SJSA1 (cell line): ENCODE data around the gene PKMYT1. TPM values are rescaled to one million over a fixed set of nuclear protein-coding genes. Genes with fewer than 3 reads are reported as not detected.

Experiments
- DNase-seq, 2 experiments: peaks; one replicate each; pipeline ENCODE4 v3.0.0-alpha.2; 2015 to 2020; ENCODE audit warnings: low spot score in 2 of 2, low read depth in 1 of 2
- H3K27ac ChIP-seq: fragments of 250-450 bp; sonication (Bioruptor Pico); 2 replicates; pipeline ENCODE4 v1.5.1; 2020; ENCODE audit warnings: mild to moderate bottlenecking, moderate library complexity
- H3K27me3 ChIP-seq: fragments of 250-450 bp; sonication (Bioruptor Pico); replicated peaks from 2 replicates; pipeline ENCODE4 v1.5.1; 2020; ENCODE audit warnings: mild to moderate bottlenecking, moderate library complexity
- H3K36me3 ChIP-seq: fragments of 250-450 bp; sonication (Bioruptor Pico); 2 replicates; pipeline ENCODE4 v1.5.1; 2020; ENCODE audit warnings: mild to moderate bottlenecking
- H3K4me1 ChIP-seq: fragments of 250-450 bp; sonication (Bioruptor Pico); replicated peaks from 2 replicates; pipeline ENCODE4 v1.6.1; 2021; ENCODE audit warnings: mild to moderate bottlenecking
- H3K4me3 ChIP-seq: fragments of 250-450 bp; sonication (Bioruptor Pico); 2 replicates; pipeline ENCODE4 v1.5.1; 2020; ENCODE audit warnings: mild to moderate bottlenecking
- H3K9me3 ChIP-seq: fragments of 250-450 bp; sonication (Bioruptor Pico); replicated peaks from 2 replicates; pipeline ENCODE4 v1.5.1; 2020; ENCODE audit warnings: mild to moderate bottlenecking
- total RNA-seq: library from RNA; depleted of rRNA; stranded (reverse); fragments of >200 nt; shearing (Covaris generic); gene quantifications from 2 replicates; pipeline ENCODE4 v1.2.3, GENCODE V29; 2014

Gene PKMYT1
- total RNA-seq, 1 experiment from 2014 or later = 66.4 TPM

DNA sequence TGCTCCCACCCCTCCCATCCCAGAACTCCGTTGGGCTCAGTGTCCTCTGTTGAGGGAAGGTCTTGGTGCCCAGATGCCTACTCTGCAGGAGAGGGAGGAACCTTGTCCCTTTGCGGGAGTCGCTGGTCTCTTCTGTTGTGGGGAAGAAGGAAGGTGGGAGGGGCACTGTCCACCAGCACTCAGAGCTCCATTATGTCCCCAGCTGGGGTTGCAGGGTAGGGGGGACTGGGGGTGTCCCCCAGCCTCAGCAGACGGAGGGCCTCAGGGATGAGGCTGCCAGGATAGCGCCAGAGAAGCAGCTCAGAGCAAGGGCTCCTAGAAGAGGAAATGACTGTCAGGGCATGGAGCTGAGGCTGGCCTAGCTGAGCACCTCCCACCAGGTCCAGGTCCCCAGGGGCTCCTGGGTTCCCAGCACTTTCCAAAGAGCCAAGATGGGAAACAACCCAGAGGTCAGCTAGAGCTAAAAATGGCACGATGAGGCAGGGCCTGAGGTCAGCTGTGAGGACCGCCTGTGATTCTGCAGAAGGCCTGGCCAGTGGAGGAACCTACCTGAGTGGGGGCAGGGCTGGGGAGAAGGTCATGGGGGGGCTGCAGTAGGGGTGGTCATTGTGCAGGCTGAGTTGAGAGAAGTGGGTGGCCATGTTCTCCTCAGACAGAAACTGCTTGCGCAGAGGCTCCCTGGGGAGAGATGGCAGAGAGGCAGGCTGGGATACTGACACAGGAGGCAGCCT is 42.6 kb upstream of the PKMYT1 start:
- peaks cover 65% of the 10 kb centered on the region for H3K36me3 ChIP-seq
- H3K27ac ChIP-seq = peak overlapping the region; percentile 99
- H3K27me3 ChIP-seq = no peaks in the 10 kb centered on the region
- peaks cover 27% of the 10 kb centered on the region for H3K4me1 ChIP-seq
- DNase-seq = peak in 1 of 2 experiments; percentile 52
- H3K4me3 ChIP-seq = peak overlapping the region; percentile 96
- peaks cover 6% of the 10 kb centered on the region; the same call in 1 of the 2 replicates for H3K9me3 ChIP-seq

DNA sequence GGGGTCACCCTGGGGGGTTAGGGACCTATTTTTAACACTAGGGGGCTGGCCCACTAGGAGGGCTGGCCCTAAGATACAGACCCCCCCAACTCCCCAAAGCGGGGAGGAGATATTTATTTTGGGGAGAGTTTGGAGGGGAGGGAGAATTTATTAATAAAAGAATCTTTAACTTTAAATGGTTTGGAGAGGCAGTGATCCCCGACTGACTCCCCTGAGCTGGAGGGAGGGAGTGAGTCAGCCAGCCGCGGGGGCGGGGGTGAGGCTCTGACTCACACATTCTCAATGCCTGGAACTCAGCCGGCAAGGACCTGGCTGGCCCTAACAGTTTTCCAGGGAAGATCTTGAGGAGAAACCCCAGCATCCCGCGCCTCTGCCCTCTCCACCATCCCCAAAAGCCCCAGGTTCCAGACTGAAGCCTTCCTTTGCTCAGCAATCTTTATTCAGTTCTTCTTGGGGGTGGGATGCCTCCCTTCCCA is 42.0 kb upstream of the PKMYT1 start:
- Histone ChIP-seq H3K27me3 (no peaks in the 10 kb centered on the region), H3K27ac (peak overlapping the region; percentile 99), H3K36me3 (peaks cover 61% of the 10 kb centered on the region), H3K9me3 (peaks cover 6% of the 10 kb centered on the region; the same call in 1 of the 2 replicates), H3K4me1 (peaks cover 27% of the 10 kb centered on the region), H3K4me3 (peak overlapping the region; percentile 96)
- DNase-seq = peak; percentile 97

- peak overlapping the region; percentile 96 for H3K4me3 ChIP-seq
- peaks cover 55% of the 10 kb centered on the region for H3K36me3 ChIP-seq
- DNase-seq = peak; percentile 93 to 97
- H3K27ac ChIP-seq = peak overlapping the region; percentile 99
- H3K9me3 ChIP-seq = peaks cover 6% of the 10 kb centered on the region; the same call in 1 of the 2 replicates
- peaks cover 27% of the 10 kb centered on the region for H3K4me1 ChIP-seq
- H3K27me3 ChIP-seq = no peaks in the 10 kb centered on the region
Measured at GRCh38 chr16:3021449-3022207, 41.4 kb upstream of the PKMYT1 start.

GRCh38 chr16:3020604-3021448 is 40.6 kb upstream of the PKMYT1 start:
- H3K4me3 ChIP-seq = peak overlapping the region; percentile 96
- peak; percentile 96 for DNase-seq
- peaks cover 6% of the 10 kb centered on the region; the same call in 1 of the 2 replicates for H3K9me3 ChIP-seq
- peaks cover 27% of the 10 kb centered on the region for H3K4me1 ChIP-seq
- peak overlapping the region; percentile 99 for H3K27ac ChIP-seq
- no peaks in the 10 kb centered on the region for H3K27me3 ChIP-seq
- peaks cover 47% of the 10 kb centered on the region for H3K36me3 ChIP-seq

GRCh38 chr16:3020247-3020603 is 40.0 kb upstream of the PKMYT1 start, which contains the start of gene TNFRSF12A:
Gene TNFRSF12A, plus strand, starts transcription at chr16:3020368. Its CDS starts 30 bp downstream, at chr16:3020398.
- Histone ChIP-seq H3K27me3 (no peaks in the 10 kb centered on the region), H3K4me3 (peak within 1 kb of the TSS; percentile 96)
- peak; percentile 77 to 81 for DNase-seq

DNA sequence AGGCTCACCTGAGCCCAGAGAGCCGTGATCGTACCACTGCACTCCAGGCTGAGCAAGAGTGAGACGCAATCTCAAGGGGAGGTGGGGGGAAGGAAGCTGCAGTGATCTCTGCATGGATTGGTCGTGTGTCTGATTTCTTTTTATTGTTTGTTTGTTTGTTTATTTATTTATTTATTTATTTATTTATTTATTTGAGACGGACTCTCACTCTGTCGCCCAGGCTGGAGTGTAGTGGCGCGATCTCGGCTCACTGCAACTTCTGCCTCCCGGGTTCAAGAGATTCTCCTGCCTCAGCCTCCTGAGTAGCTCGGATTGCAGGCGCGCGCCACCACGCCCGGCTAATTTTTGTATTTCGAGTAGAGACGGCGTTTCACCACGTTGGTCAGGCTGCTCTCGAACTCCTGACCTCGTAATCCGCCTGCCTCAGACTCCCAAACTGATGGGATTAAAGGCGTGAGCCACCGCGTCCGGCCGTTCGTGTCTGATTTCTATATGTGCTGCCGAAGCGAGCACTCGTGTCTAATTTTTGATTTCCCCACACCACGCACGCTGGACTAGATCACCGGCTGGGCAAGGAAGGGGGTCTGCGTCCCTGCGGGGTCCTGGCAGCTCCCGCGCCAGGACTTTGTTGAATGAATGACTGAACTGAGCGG is 39.5 kb upstream of the PKMYT1 start:
- Histone ChIP-seq H3K36me3 (peaks cover 39% of the 10 kb centered on the region), H3K9me3 (peaks cover 6% of the 10 kb centered on the region; the same call in 1 of the 2 replicates), H3K27me3 (no peaks in the 10 kb centered on the region), H3K4me1 (peaks cover 27% of the 10 kb centered on the region), H3K27ac (no peak overlapping the region), H3K4me3 (peak overlapping the region; percentile 96)
- DNase-seq = peak in 1 of 2 experiments; percentile 65

More at GRCh38 chr16:3020247-3020603, 40.0 kb upstream of the PKMYT1 start, which contains the start of gene TNFRSF12A:
- Histone ChIP-seq H3K27ac (peak within 1 kb of the TSS; percentile 99), H3K4me1 (peaks cover 27% of the 10 kb centered on the region), H3K36me3 (peaks cover 41% of the 10 kb centered on the region), H3K9me3 (peaks cover 6% of the 10 kb centered on the region; the same call in 1 of the 2 replicates)

DNA sequence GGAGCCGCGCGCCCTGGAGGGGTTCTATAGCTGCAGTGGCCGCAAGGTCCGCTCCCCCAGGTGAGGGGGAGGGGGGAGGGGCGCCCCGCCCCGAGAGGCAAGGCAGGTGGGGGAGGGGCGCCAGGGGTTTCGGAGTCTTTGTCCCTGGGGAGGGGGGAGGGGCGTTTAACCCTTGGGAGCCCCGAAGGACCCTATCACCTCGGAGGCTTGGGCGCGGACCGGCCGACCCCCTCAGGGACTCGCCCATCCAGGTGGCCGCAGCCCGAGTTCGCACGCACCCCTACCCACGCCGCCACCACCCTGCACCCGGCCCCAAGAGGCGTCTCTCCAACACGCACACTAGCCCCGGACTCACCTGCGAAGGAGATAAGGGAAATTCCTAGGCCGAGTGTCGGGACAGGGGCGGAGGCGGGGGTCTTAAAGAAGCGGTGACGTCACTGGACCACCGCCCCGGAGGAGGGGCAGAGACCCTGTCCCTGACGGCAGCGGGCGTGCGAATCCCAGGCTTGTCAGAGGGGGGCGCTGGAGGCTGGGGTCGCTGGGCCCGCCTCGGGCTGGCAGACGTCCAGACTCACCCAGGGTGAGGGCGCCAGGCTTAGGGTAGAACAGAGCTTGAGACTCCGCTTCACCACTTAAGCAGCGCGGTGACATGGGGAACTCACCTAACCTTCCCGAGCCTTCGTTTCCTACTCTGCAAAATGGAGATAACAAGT is 37.7 kb upstream of the PKMYT1 start, which contains the start of gene CLDN6:
TSS of gene CLDN6 (minus strand) at position 390 of the 713 bp plus-strand sequence. CDS start 2,162 bp downstream, outside the sequence.
- Histone ChIP-seq H3K27ac (no peak within 1 kb of the TSS), H3K4me1 (peaks cover 13% of the 10 kb centered on the region), H3K27me3 (peaks cover 16% of the 10 kb centered on the region), H3K9me3 (no peaks in the 10 kb centered on the region), H3K36me3 (peaks cover 28% of the 10 kb centered on the region), H3K4me3 (no peak within 1 kb of the TSS)
- DNase-seq = no peak

GRCh38 chr16:3017344-3017743 is 37.1 kb upstream of the PKMYT1 start:
- Histone ChIP-seq H3K27me3 (peaks cover 22% of the 10 kb centered on the region), H3K36me3 (peaks cover 22% of the 10 kb centered on the region), H3K9me3 (no peaks in the 10 kb centered on the region), H3K4me1 (peaks cover 7% of the 10 kb centered on the region), H3K27ac (no peak overlapping the region), H3K4me3 (no peak overlapping the region)
- DNase-seq = no peak

GRCh38 chr16:3015865-3016521 is 35.7 kb upstream of the PKMYT1 start:
- Histone ChIP-seq H3K27ac (no peak overlapping the region), H3K9me3 (no peaks in the 10 kb centered on the region), H3K36me3 (peaks cover 8% of the 10 kb centered on the region), H3K27me3 (peaks cover 30% of the 10 kb centered on the region), H3K4me3 (no peak overlapping the region), H3K4me1 (peaks cover 3% of the 10 kb centered on the region)
- no peak for DNase-seq

DNA sequence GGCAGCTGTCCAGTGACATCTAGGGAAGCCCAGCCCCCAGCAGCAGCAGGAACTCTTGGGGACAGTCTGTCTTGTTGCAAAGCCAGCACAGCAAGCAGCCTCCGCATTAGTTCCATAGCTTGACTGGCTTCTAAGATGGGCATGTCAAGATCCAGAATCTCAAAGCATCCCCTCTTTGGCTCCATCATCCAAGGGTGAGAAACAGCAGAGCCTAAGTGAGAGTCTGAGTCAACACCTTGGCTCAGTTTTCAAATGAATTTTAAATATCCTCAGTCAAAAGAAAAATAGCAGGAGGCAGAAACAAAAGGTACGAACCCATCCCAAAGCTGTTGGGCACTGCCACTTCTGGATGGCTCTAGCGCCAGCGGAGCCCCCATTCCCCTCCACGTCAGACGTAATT is 34.7 kb upstream of the PKMYT1 start:
- Histone ChIP-seq H3K36me3 (no peaks in the 10 kb centered on the region), H3K9me3 (no peaks in the 10 kb centered on the region), H3K27ac (no peak overlapping the region), H3K4me1 (peaks cover 3% of the 10 kb centered on the region), H3K4me3 (no peak overlapping the region), H3K27me3 (peaks cover 37% of the 10 kb centered on the region)
- DNase-seq = no peak

DNA sequence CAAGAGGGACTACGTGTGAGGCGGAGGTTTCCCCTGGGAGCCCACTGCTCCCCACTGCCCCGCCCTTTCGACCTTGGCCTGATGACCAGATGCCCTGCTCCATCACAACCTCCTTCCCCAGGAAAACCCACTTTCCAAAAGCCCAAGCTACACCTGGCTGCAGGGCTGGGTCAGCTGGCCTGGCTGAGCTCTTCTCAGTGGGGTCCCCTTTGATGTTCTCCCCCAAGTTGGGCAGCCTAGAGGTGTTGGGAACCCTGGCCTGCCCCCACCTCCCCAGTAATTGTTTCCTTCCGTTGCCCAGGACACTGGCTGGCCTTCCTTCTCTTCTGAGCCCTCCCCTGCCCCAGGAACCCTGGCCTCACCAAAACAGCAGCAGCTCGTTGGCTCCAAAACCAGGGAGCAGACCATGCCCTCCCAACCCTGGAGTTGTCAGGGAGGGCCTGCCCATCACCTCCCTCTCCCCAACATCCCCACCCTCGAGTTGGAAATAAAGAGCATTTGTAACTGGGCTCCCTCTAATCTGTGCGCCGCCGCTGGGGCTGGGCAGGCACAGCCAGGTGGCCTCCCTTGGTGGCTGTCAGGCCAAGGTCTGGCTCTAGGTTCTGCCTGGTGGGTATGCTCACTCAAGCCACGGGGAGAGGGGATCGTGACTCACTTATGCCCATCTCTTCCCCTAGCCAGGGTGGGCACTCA is 33.9 kb upstream of the PKMYT1 start:
- Histone ChIP-seq H3K9me3 (no peaks in the 10 kb centered on the region), H3K36me3 (no peaks in the 10 kb centered on the region), H3K27me3 (peaks cover 46% of the 10 kb centered on the region), H3K27ac (no peak overlapping the region), H3K4me1 (no peaks in the 10 kb centered on the region; the same call in 1 of the 2 replicates), H3K4me3 (no peak overlapping the region)
- DNase-seq = no peak
